OCI-LY7 (cell line): ENCODE data around the gene FAM3C. TPM values are rescaled to one million over a fixed set of nuclear protein-coding genes. Genes with fewer than 3 reads are reported as not detected.

Experiments
- BruUV-seq: library from RNA; stranded (reverse); fragments of 400-500 nt; replicated peaks from 2 replicates; lab custom pipeline; 2021; lab: Mats Ljungman, UMichigan
- CTCF ChIA-PET: fragments of 300-600 bp; sonication (Branson Sonifier 250); formaldehyde crosslinking; loops from one replicate; lab custom pipeline; 2022; ENCODE audit warnings: antibody characterized with exemption; ENCODE audit not compliant: unreplicated experiment; lab: Charles Lee
- POLR2A ChIA-PET: fragments of 300-600 bp; sonication (Branson Sonifier 250); formaldehyde crosslinking; loops from one replicate; lab custom pipeline; 2022; ENCODE audit warnings: antibody characterized with exemption; lab: Charles Lee
- DNase-seq: peaks from one replicate; pipeline ENCODE4 v3.0.0-alpha.2; 2015; ENCODE audit warnings: low spot score
- H2AFZ ChIP-seq: fragments of 200-600 bp; sonication (generic), shearing (Covaris generic); 2 replicates; pipeline ENCODE4 v1.6.1; 2014; ENCODE audit warnings: mild to moderate bottlenecking, antibody characterized with exemption, low read length, moderate library complexity
- H3K27ac ChIP-seq: fragments of 200-600 bp; sonication (generic); 2 replicates; pipeline ENCODE4 v1.5.1; 2014; ENCODE audit warnings: mixed run types, low read depth, mild to moderate bottlenecking, moderate library complexity, low read length, inconsistent platforms; ENCODE audit not compliant: poor library complexity, severe bottlenecking
- H3K36me3 ChIP-seq: fragments of 200-600 bp; sonication (generic); 2 replicates; pipeline ENCODE4 v1.6.1; 2014; ENCODE audit warnings: mild to moderate bottlenecking, antibody characterized with exemption, low read length, moderate library complexity, mixed read lengths; ENCODE audit not compliant: insufficient read depth
- H3K4me1 ChIP-seq: fragments of 200-600 bp; sonication (generic); 2 replicates; pipeline ENCODE4 v1.5.1; 2014; ENCODE audit warnings: mild to moderate bottlenecking, low read length; ENCODE audit not compliant: insufficient read depth, poor library complexity, severe bottlenecking
- H3K4me2 ChIP-seq: fragments of 200-600 bp; sonication (generic); 2 replicates; pipeline ENCODE4 v1.6.1; 2014; ENCODE audit warnings: mild to moderate bottlenecking, low read length
- H3K4me3 ChIP-seq: fragments of 200-600 bp; sonication (generic); 2 replicates; pipeline ENCODE4 v1.5.1; 2014; ENCODE audit warnings: mild to moderate bottlenecking, low read depth, low read length; ENCODE audit not compliant: poor library complexity, severe bottlenecking
- H3K79me2 ChIP-seq: fragments of 200-600 bp; sonication (generic); 2 replicates; pipeline ENCODE4 v1.6.1; 2016; ENCODE audit warnings: low read depth, mild to moderate bottlenecking, low read length, moderate library complexity, mixed read lengths; ENCODE audit not compliant: insufficient read depth
- H3K9me2 ChIP-seq: fragments of 200-600 bp; sonication (generic); 2 replicates; pipeline ENCODE4 v1.6.1; 2016; ENCODE audit warnings: mild to moderate bottlenecking, low read length, mixed read lengths; ENCODE audit not compliant: insufficient read depth
- H3K9me3 ChIP-seq: fragments of 200-600 bp; sonication (generic); 2 replicates; pipeline ENCODE4 v1.6.1; 2014; ENCODE audit warnings: mild to moderate bottlenecking, mixed run types, low read length, mixed read lengths
- H4K20me1 ChIP-seq: fragments of 200-600 bp; sonication (generic); 2 replicates; pipeline ENCODE4 v1.6.1; 2014; ENCODE audit warnings: mild to moderate bottlenecking, antibody characterized with exemption, low read length, moderate library complexity, mixed read lengths; ENCODE audit not compliant: insufficient read depth
- CTCF ChIP-seq: fragments of 200-600 bp; sonication (generic); conservative IDR thresholded peaks from 2 replicates; pipeline ENCODE4 v1.5.1; 2014; ENCODE audit warnings: mild to moderate bottlenecking, antibody characterized with exemption, low read length, moderate library complexity, mixed read lengths
- EZH2phosphoT487 ChIP-seq: fragments of 200-600 bp; sonication (generic); IDR thresholded peaks from 2 replicates; pipeline ENCODE4 v1.6.1; 2018; ENCODE audit warnings: low read depth, borderline replicate concordance, mild to moderate bottlenecking, mixed run types, antibody characterized with exemption, low read length, moderate library complexity, mixed read lengths
- intact Hi-C: fragments of 100-400 bp; cut with micrococcal nuclease; formaldehyde crosslinking; loops from one replicate; pipeline ENCODE4 v1.10.0; 2022; ENCODE audit not compliant: unreplicated experiment
- total RNA-seq, 2 experiments: library from RNA; depleted of rRNA in 1 of 2; stranded (reverse); fragments of >200 nt in 1 of 2; shearing (Covaris generic) in 1 of 2; gene quantifications; 2 replicates each; pipeline ENCODE4 v1.2.3, GENCODE V29; 2014 to 2022

The FAM3C gene
- total RNA-seq, 2 experiments from 2014 or later, result 18.1 to 27.6 TPM

- ChIA-PET POLR2A (interaction anchor here (0.5 kb wide), 1 partner anchor 141 kb away, joined by 3 read pairs; no protein-coding TSS in a partner anchor), CTCF (no interaction called here)
- H3K9me2 ChIP-seq, result no peaks in the 10 kb centered on the region
- no peaks in the 10 kb centered on the region for H3K9me3 ChIP-seq
- H2AFZ ChIP-seq, result no peak overlapping the region
- no TSS peak for BruUV-seq
- no peaks in the 10 kb centered on the region for H3K36me3 ChIP-seq
- H3K79me2 ChIP-seq, result no peaks in the 10 kb centered on the region
- H3K4me2 ChIP-seq, result no peak overlapping the region
- no peak for DNase-seq
- no peak overlapping the region for H3K27ac ChIP-seq
- H3K4me1 ChIP-seq, result peaks cover 8% of the 10 kb centered on the region
- TF ChIP-seq CTCF, result no peak
- TF ChIP-seq EZH2phosphoT487, result no peak
- H4K20me1 ChIP-seq, result no peaks in the 10 kb centered on the region
- intact Hi-C loops, result no loop called here
- no peak overlapping the region for H3K4me3 ChIP-seq
Measured at GRCh38 chr7:121304102-121304658, 91.9 kb downstream of the FAM3C start.

- POLR2A ChIA-PET, result no interaction called here
Measured at GRCh38 chr7:121303422-121304101, 92.5 kb downstream of the FAM3C start.

More at GRCh38 chr7:121303422-121304101, 92.5 kb downstream of the FAM3C start:
- Histone ChIP-seq H3K4me3 (no peak overlapping the region), H2AFZ (no peak overlapping the region), H3K9me2 (no peaks in the 10 kb centered on the region), H4K20me1 (no peaks in the 10 kb centered on the region), H3K4me2 (no peak overlapping the region), H3K79me2 (no peaks in the 10 kb centered on the region), H3K4me1 (peaks cover 8% of the 10 kb centered on the region), H3K9me3 (no peaks in the 10 kb centered on the region), H3K27ac (no peak overlapping the region), H3K36me3 (no peaks in the 10 kb centered on the region)
- BruUV-seq, result no TSS peak
- intact Hi-C loops, result no loop called here
- no peak for TF ChIP-seq CTCF
- TF ChIP-seq EZH2phosphoT487, result no peak
- no peak for DNase-seq
- CTCF ChIA-PET, result no interaction called here
